HCT116 (cell line): ENCODE measurements around the gene STK39. TPM values are rescaled to one million over a fixed set of nuclear protein-coding genes. Genes with fewer than 3 reads are reported as not detected.

Experiments
- total RNA-seq: library from RNA; stranded (reverse); gene quantifications from one replicate; pipeline ENCODE4 v1.2.1, GENCODE V29; 2021; ENCODE audit not compliant: unreplicated experiment
- TF ChIP-seq, protein P1 (sequence below): IDR thresholded peaks from 2 replicates; pipeline ENCODE4 v1.6.1; 2011; ENCODE audit warnings: mild to moderate bottlenecking, low read length, moderate library complexity; ENCODE audit not compliant: insufficient replicate concordance; ENCODE audit errors: extremely low read depth

The STK39 gene
- total RNA-seq, 1 experiment from 2014 or later: 118 TPM

DNA sequence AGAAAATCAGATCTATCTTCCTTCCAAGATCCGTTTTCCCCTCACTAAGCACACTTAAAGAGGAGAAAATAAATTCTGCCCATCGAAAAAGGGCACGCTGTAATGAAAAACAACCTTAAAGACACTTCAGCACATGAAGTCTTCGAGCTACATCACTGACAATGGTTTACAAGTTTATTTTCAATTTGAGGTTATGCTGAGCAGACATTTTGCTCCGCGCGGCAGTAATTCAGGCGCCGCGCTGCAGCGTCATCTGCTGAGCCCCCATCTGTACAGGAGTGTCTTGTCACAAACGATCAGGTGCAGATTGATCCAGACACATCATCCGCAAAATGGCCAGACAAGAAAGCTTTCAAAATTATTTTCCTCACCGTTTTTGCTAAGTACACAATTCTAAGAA is 341.7 kb downstream of the STK39 start (continued):
- TF ChIP-seq, protein P1, sequence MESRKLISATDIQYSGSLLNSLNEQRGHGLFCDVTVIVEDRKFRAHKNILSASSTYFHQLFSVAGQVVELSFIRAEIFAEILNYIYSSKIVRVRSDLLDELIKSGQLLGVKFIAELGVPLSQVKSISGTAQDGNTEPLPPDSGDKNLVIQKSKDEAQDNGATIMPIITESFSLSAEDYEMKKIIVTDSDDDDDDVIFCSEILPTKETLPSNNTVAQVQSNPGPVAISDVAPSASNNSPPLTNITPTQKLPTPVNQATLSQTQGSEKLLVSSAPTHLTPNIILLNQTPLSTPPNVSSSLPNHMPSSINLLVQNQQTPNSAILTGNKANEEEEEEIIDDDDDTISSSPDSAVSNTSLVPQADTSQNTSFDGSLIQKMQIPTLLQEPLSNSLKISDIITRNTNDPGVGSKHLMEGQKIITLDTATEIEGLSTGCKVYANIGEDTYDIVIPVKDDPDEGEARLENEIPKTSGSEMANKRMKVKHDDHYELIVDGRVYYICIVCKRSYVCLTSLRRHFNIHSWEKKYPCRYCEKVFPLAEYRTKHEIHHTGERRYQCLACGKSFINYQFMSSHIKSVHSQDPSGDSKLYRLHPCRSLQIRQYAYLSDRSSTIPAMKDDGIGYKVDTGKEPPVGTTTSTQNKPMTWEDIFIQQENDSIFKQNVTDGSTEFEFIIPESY: no peak

Other genes with a start within 250 kb of the STK39 start
- 37.0 TPM for gene CERS6, start 208.7 kb upstream of the STK39 start, total RNA-seq